ENCODE results near the gene ASPG.

ASPG gene

DNA sequence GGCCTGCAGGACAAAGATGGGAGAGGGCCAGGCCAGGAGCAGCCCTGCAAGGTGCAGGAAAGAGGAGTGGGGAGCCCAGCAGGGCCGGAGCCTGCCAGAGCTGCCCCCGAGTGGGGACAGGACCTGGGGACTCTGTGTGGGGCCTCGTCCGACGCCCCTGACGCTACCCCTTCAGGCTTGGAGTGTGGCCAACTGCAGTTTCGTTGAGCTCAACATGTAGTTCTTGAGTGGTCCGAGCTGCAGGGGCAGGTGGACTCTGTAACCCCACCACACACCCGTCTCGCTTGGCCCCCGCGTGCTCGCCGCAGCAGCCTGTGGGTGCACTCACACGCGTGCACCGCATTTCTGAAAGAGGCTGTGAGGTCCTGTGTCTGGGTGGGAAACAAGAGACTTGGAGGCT is 2.0 kb downstream of the ASPG start:
- no peak overlapping the region for H3K4me3 ChIP-seq (ENCODE audit: low read length)
- TF ChIP-seq, protein P1, sequence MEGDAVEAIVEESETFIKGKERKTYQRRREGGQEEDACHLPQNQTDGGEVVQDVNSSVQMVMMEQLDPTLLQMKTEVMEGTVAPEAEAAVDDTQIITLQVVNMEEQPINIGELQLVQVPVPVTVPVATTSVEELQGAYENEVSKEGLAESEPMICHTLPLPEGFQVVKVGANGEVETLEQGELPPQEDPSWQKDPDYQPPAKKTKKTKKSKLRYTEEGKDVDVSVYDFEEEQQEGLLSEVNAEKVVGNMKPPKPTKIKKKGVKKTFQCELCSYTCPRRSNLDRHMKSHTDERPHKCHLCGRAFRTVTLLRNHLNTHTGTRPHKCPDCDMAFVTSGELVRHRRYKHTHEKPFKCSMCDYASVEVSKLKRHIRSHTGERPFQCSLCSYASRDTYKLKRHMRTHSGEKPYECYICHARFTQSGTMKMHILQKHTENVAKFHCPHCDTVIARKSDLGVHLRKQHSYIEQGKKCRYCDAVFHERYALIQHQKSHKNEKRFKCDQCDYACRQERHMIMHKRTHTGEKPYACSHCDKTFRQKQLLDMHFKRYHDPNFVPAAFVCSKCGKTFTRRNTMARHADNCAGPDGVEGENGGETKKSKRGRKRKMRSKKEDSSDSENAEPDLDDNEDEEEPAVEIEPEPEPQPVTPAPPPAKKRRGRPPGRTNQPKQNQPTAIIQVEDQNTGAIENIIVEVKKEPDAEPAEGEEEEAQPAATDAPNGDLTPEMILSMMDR (conservative IDR thresholded peaks at IDR 0.05; ENCODE audit: low read depth, low read length), result no peak
- no peak for DNase-seq (ENCODE audit: low read depth)

DNA sequence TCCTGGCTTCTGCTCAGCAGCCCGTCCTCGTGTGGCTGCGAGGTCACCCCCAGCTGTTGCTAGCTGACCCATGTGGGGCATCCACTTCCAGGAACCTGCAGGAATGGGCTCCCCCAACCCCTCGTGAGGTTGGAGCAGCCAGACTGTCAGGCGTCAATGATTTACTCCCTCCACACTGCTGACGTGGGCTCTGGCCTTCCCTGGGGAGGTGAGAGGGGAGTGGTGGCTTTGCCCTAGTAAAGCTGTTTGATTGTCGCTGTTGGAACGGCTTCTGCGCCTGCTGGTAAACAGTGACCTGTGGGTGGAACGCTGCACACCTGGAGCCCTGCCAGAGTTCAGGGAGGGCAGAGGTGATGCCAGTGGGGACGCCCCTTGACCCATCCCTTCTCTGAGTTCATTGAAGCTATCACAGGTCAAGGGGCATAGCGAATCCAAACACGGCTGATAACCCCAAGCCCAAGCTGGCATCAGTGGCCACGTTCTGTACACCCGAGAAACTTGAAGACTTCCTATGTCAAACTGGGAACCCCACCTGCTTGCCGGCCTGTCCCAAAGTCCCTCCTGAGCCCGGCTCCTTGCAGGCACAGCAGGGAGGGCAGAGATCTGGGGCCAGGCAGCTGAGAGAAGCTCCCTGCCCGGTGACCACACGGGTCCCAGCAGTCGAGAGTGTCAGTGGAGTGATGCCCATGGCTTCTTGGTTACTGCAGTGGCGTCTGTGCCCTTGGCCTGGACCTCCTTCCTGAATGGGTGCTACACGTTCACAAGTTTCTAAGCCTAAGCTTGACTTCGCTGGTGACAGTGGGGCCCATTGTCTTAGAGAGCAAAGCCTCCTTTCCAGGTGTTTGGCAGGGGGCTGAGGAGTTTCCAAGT is 2.7 kb downstream of the ASPG start:
- no peak overlapping the region for H3K4me3 ChIP-seq (ENCODE audit: low read length)
- TF ChIP-seq, protein P1 (conservative IDR thresholded peaks at IDR 0.05; ENCODE audit: low read depth, low read length), result no peak

DNA sequence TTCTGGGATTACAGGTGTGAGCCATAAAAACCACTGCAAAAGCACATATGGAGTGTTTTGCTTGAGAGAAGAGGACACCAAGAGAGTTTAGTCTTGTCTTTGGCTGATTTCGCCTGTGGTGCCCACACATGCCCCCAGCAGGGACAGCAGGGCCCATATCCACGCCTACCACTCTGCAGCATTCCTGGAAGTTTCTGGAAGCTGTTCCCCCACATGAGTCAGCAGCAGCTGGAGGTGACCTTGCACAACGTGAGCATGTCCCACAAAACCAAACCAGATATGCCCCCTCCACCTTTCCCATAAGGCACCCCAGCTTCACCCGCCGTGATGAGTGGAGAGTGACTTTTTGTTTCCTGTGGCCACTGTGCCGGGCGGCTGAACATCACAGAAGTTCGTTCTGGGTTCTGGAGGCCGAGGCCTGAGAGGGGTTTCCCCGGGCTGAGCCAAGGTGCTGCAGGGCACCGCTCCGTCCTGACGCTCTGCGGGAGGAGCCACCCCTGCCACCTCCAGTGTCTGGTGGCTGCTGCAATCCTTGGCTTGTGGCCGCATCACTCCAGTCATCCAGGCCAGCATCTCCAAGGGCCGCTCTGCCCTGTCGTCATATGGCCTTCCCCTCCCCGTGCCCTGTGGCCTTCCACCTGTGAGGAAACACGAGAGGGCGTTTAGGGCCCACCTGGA is 4.7 kb downstream of the ASPG start:
- TF ChIP-seq, protein P1 (conservative IDR thresholded peaks at IDR 0.05; ENCODE audit: low read depth, low read length), result no peak
- DNase-seq (ENCODE audit: low read depth), result no peak
- H3K4me3 ChIP-seq (ENCODE audit: low read length), result no peak overlapping the region

More for the DNA sequence above, 2.7 kb downstream of the ASPG start:
- no peak for DNase-seq (ENCODE audit: low read depth)

DNA sequence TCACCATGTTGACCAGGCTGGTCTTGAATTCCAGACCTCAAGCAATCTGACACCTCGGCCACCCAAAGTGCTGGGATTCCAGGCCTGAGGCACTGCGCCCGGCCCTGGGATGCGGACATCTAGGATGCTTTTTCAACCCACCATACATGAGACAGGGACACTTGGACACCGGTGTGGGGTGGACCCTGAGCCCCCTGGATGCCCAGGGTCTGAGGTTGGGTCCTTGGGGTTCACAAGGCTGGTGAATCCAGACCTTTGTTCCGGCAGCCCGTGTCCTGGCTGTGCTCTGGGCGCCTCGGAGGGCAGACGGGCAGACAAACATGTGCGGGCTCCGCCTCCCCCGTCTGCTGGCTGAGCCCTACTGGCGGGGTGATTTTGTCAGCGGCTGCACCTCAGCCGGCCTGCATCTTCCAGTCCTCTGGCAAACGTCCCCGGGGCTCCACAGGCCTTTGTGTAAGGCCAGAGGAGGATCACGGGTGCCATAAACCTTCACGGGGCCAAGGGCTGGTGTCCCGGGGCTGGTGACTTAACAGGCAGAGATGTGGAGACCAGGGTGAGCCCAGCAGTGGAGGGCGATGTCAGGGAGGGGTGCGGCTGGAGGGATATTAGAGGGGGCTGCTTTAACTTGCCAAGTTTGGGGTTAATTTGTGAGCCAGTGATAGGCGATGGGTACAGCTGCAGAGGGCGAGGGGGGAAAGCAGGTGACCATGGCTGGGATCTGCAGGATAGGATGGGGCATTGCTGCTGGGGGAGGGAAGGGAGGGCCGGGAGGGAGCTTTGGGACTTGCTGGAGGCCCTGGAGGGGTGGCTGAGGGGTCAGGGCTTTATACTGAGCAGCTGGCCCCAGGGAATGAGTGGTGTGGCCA is 5.8 kb downstream of the ASPG start:
- TF ChIP-seq, protein P1 (conservative IDR thresholded peaks at IDR 0.05; ENCODE audit: low read depth, low read length), result no peak
- DNase-seq (ENCODE audit: low read depth), result no peak
- H3K4me3 ChIP-seq (ENCODE audit: low read length), result no peak overlapping the region

DNA sequence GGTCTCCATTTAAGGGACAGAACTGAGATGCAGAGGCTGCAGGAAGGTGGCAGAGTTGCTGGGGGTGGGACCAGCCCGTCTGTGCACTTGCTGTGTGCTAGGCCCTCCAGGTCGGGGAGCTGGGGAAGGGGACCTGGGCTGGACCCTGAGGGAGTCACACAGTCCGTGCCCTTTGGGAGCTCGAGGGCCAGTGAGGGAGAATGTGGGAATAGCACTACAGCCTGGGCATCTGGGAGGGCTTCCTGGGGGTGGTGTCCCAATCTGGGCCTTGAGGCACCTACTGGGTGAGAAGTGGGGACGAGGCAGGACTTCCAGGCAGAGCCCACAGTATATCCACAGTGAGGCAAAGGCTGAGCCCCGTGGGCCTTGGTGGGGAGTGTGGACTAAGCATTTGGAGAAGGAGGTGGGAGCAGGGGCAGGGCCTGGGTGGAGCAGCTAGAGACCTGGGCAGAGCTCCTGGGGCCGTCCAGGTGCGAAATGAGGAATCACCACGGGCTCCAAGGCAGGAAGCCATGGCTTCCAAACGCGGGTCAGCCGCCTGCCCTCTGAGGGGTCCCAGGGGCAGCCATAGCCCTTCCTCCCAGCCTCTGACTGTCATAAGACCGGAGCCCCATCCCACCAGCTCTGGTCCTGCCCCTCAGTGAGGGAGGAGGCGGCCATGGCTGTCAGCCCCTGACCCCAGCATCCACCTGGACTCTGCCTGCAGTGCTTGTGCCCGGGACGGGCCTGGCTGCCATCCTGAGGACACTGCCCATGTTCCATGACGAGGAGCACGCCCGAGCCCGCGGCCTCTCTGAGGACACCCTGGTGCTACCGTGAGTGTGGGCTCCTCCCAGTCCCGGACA is 6.6 kb downstream of the ASPG start:
- TF ChIP-seq, protein P1 (conservative IDR thresholded peaks at IDR 0.05; ENCODE audit: low read depth, low read length), result no peak
- no peak overlapping the region for H3K4me3 ChIP-seq (ENCODE audit: low read length)
- DNase-seq (ENCODE audit: low read depth), result no peak

DNA sequence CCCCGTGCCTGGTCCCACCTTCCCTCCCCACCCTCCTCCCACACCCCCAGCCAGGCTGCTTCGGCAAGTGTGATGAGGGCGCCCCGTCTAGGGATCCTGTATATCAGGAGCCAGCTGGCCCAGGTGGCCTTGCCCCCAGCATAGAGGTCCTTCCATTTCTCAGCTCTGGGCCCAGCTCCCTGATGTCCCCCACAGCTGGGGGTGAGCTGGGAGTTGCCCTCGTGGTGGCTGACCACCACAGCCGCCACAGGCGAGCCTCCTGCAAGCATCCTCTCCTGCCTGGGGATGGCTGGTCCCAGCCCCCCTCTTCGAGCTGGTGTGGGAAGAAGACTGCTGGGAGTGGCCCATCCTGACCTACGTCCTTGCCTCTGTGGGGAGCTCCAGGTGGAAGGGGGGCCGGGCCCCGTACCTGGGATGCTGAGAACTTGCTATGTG is 7.4 kb downstream of the ASPG start:
- TF ChIP-seq, protein P1 (conservative IDR thresholded peaks at IDR 0.05; ENCODE audit: low read depth, low read length), result no peak
- no peak for DNase-seq (ENCODE audit: low read depth)

More for the DNA sequence above, 7.4 kb downstream of the ASPG start:
- no peak overlapping the region for H3K4me3 ChIP-seq (ENCODE audit: low read length)
